Measurements from ENCODE around the gene LRP1B.

Gene LRP1B

GRCh38 chr2:140502951-140503630 lies 1627.7 kb downstream of the LRP1B start:
- Histone ChIP-seq H3K27ac (ENCODE audit: low read depth, low read length) (no peak overlapping the region), H3K4me3 (ENCODE audit: low read length) (no peak overlapping the region), H3K36me3 (ENCODE audit: insufficient read depth, low read length) (no peaks in the 10 kb centered on the region), H3K27me3 (ENCODE audit: insufficient read depth, low read length) (no peaks in the 10 kb centered on the region), H3K9me3 (ENCODE audit: insufficient read depth, low read depth, low read length) (no peaks in the 10 kb centered on the region), H3K4me1 (ENCODE audit: insufficient read depth, low read length) (no peaks in the 10 kb centered on the region), H3K9ac (ENCODE audit: low read depth, low read length) (no peak overlapping the region)
- WGBS: 96% methylated on average over 6 of the region's 6 CpGs

DNA sequence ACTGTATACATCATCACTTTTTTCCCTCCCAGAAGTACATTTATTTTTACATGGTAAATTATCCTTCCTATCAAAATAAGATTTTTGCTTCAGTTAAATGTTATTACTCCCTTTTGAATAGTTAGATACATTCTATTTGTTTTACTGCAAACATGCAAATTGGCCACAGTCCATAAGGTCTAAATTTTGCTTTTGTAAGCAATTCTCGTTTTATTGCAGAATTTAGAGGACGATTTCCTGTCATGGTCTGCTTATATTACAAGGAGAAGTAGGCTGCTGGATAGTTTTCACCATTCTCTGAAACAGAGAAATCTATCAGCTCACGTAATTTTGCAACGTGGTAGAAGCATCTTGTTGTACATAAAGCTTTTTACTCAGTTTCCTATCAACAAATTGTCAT lies 1632.5 kb downstream of the LRP1B start:
- Histone ChIP-seq H3K36me3 (ENCODE audit: insufficient read depth, low read length) (no peaks in the 10 kb centered on the region), H3K9me3 (ENCODE audit: insufficient read depth, low read depth, low read length) (no peaks in the 10 kb centered on the region), H3K9ac (ENCODE audit: low read depth, low read length) (no peak overlapping the region), H3K27me3 (ENCODE audit: insufficient read depth, low read length) (no peaks in the 10 kb centered on the region), H3K4me1 (ENCODE audit: insufficient read depth, low read length) (no peaks in the 10 kb centered on the region), H3K4me3 (ENCODE audit: low read length) (no peak overlapping the region), H3K27ac (ENCODE audit: low read depth, low read length) (no peak overlapping the region)
- 91% methylated on average over 2 of the region's 4 CpGs for WGBS

DNA sequence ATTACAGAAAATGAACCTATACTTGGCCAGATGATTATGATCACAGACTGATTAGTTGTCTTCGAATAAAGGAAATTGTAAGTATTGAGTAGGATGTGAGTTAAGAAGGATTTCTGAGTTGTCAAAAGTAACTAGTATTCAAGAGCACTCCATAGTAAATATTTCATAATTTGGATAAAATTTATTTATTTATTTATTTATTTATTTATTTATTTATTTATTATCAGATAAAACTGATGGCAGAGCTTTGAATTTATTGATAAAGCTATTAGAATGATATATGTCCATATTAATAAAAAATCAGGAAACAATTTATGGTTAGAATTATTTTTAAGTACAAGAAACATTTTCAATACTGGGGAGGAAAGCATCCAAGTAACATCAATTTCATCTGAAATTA lies 1634.1 kb downstream of the LRP1B start:
- Histone ChIP-seq H3K36me3 (ENCODE audit: insufficient read depth, low read length) (no peaks in the 10 kb centered on the region), H3K4me3 (ENCODE audit: low read length) (no peak overlapping the region), H3K4me1 (ENCODE audit: insufficient read depth, low read length) (no peaks in the 10 kb centered on the region), H3K9ac (ENCODE audit: low read depth, low read length) (no peak overlapping the region), H3K27me3 (ENCODE audit: insufficient read depth, low read length) (no peaks in the 10 kb centered on the region), H3K9me3 (ENCODE audit: insufficient read depth, low read depth, low read length) (no peaks in the 10 kb centered on the region), H3K27ac (ENCODE audit: low read depth, low read length) (no peak overlapping the region)
- WGBS: 92% methylated on average over 1 of the region's 1 CpG

GRCh38 chr2:140491876-140492275 lies 1638.9 kb downstream of the LRP1B start:
- Histone ChIP-seq H3K4me3 (ENCODE audit: low read length) (no peak overlapping the region), H3K36me3 (ENCODE audit: insufficient read depth, low read length) (no peaks in the 10 kb centered on the region), H3K9ac (ENCODE audit: low read depth, low read length) (no peak overlapping the region), H3K4me1 (ENCODE audit: insufficient read depth, low read length) (no peaks in the 10 kb centered on the region; the same call in 1 of the 2 replicates), H3K27ac (ENCODE audit: low read depth, low read length) (no peak overlapping the region), H3K27me3 (ENCODE audit: insufficient read depth, low read length) (no peaks in the 10 kb centered on the region), H3K9me3 (ENCODE audit: insufficient read depth, low read depth, low read length) (no peaks in the 10 kb centered on the region)
- WGBS: 87% methylated on average over 3 of the region's 3 CpGs

DNA sequence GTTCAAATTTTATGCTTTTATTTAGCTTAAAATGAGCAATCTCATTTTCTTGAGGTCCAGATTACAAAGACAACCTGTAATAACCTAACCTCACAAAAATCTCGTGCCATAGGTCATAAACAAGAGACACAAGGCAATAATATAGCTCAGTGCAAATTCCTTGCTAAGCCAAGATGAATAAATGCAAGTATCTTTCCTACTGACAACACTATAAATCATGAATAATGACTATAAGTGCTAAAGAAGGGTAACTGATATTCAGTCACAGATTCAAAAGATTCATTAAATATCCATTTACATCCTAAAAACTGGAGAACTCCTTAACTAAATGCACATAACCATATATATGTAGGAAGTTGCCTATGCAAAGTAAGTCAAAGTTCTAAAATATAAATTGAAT lies 1641.6 kb downstream of the LRP1B start:
- Histone ChIP-seq H3K36me3 (ENCODE audit: insufficient read depth, low read length) (no peaks in the 10 kb centered on the region), H3K4me3 (ENCODE audit: low read length) (no peak overlapping the region), H3K4me1 (ENCODE audit: insufficient read depth, low read length) (no peaks in the 10 kb centered on the region; the same call in 1 of the 2 replicates), H3K9ac (ENCODE audit: low read depth, low read length) (no peak overlapping the region), H3K9me3 (ENCODE audit: insufficient read depth, low read depth, low read length) (no peaks in the 10 kb centered on the region), H3K27me3 (ENCODE audit: insufficient read depth, low read length) (no peaks in the 10 kb centered on the region), H3K27ac (ENCODE audit: low read depth, low read length) (no peak overlapping the region)
- WGBS: 100% methylated on average over 1 of the region's 1 CpG

GRCh38 chr2:140481136-140481535 lies 1649.7 kb downstream of the LRP1B start:
- H3K4me1 ChIP-seq (ENCODE audit: insufficient read depth, low read length): no peaks in the 10 kb centered on the region
- no peaks in the 10 kb centered on the region for H3K27me3 ChIP-seq (ENCODE audit: insufficient read depth, low read length)
- no peak overlapping the region for H3K27ac ChIP-seq (ENCODE audit: low read depth, low read length)
- H3K4me3 ChIP-seq (ENCODE audit: low read length): no peak overlapping the region
- H3K36me3 ChIP-seq (ENCODE audit: insufficient read depth, low read length): no peaks in the 10 kb centered on the region
- 78% methylated on average over 1 of the region's 2 CpGs for WGBS
- no peak overlapping the region for H3K9ac ChIP-seq (ENCODE audit: low read depth, low read length)
- H3K9me3 ChIP-seq (ENCODE audit: insufficient read depth, low read depth, low read length): no peaks in the 10 kb centered on the region

GRCh38 chr2:140473851-140474250 lies 1657.0 kb downstream of the LRP1B start:
- no peak overlapping the region for H3K9ac ChIP-seq (ENCODE audit: low read depth, low read length)
- no peaks in the 10 kb centered on the region for H3K27me3 ChIP-seq (ENCODE audit: insufficient read depth, low read length)
- no CpG with 5 or more reads among the region's 1 CpG for WGBS
- H3K9me3 ChIP-seq (ENCODE audit: insufficient read depth, low read depth, low read length): no peaks in the 10 kb centered on the region
- no peaks in the 10 kb centered on the region for H3K36me3 ChIP-seq (ENCODE audit: insufficient read depth, low read length)
- no peak overlapping the region for H3K27ac ChIP-seq (ENCODE audit: low read depth, low read length)
- H3K4me3 ChIP-seq (ENCODE audit: low read length): no peak overlapping the region
- peaks cover 12% of the 10 kb centered on the region for H3K4me1 ChIP-seq (ENCODE audit: insufficient read depth, low read length)

DNA sequence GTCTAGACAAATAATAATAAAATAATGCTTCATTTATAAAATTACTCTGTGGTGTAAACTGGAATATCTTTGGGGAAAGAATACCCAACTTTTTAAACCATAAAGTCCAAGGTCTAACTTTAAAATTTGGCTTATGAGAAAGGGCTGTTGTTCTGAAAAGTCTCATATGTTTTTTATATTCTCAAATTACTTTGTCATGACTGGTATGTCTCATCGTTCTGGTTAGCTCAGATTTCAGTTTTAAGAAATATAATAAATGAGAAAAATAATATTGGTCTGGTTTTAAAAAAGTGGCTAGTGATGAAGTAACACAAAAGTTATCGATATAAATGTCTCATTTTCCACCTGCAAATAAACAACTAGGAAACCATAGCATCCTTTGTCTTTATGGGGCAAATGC lies 1658.1 kb downstream of the LRP1B start:
- no peaks in the 10 kb centered on the region for H3K9me3 ChIP-seq (ENCODE audit: insufficient read depth, low read depth, low read length)
- H3K27ac ChIP-seq (ENCODE audit: low read depth, low read length): no peak overlapping the region
- no CpG with 5 or more reads among the region's 2 CpGs for WGBS
- no peaks in the 10 kb centered on the region for H3K27me3 ChIP-seq (ENCODE audit: insufficient read depth, low read length)
- H3K4me1 ChIP-seq (ENCODE audit: insufficient read depth, low read length): peaks cover 12% of the 10 kb centered on the region
- H3K36me3 ChIP-seq (ENCODE audit: insufficient read depth, low read length): no peaks in the 10 kb centered on the region
- H3K4me3 ChIP-seq (ENCODE audit: low read length): no peak overlapping the region
- H3K9ac ChIP-seq (ENCODE audit: low read depth, low read length): no peak overlapping the region

- no peaks in the 10 kb centered on the region for H3K36me3 ChIP-seq (ENCODE audit: insufficient read depth, low read length)
- 100% methylated on average over 1 of the region's 2 CpGs for WGBS
- no peak overlapping the region for H3K9ac ChIP-seq (ENCODE audit: low read depth, low read length)
- H3K27ac ChIP-seq (ENCODE audit: low read depth, low read length): no peak overlapping the region
- no peak overlapping the region for H3K4me3 ChIP-seq (ENCODE audit: low read length)
- H3K27me3 ChIP-seq (ENCODE audit: insufficient read depth, low read length): no peaks in the 10 kb centered on the region
- H3K4me1 ChIP-seq (ENCODE audit: insufficient read depth, low read length): no peaks in the 10 kb centered on the region
- no peaks in the 10 kb centered on the region for H3K9me3 ChIP-seq (ENCODE audit: insufficient read depth, low read depth, low read length)
Measured at GRCh38 chr2:140465301-140465700, 1665.5 kb downstream of the LRP1B start.

- Histone ChIP-seq H3K36me3 (ENCODE audit: insufficient read depth, low read length) (no peaks in the 10 kb centered on the region), H3K9me3 (ENCODE audit: insufficient read depth, low read depth, low read length) (no peaks in the 10 kb centered on the region), H3K9ac (ENCODE audit: low read depth, low read length) (no peak overlapping the region), H3K27ac (ENCODE audit: low read depth, low read length) (no peak overlapping the region), H3K27me3 (ENCODE audit: insufficient read depth, low read length) (no peaks in the 10 kb centered on the region), H3K4me1 (ENCODE audit: insufficient read depth, low read length) (no peaks in the 10 kb centered on the region), H3K4me3 (ENCODE audit: low read length) (no peak overlapping the region)
- 93% methylated on average over 4 of the region's 4 CpGs for WGBS
Measured at GRCh38 chr2:140462990-140463389, 1667.8 kb downstream of the LRP1B start.

- 93% methylated on average over 3 of the region's 3 CpGs for WGBS
- Histone ChIP-seq H3K27ac (ENCODE audit: low read depth, low read length) (no peak overlapping the region), H3K27me3 (ENCODE audit: insufficient read depth, low read length) (no peaks in the 10 kb centered on the region), H3K9me3 (ENCODE audit: insufficient read depth, low read depth, low read length) (no peaks in the 10 kb centered on the region), H3K9ac (ENCODE audit: low read depth, low read length) (no peak overlapping the region), H3K4me3 (ENCODE audit: low read length) (no peak overlapping the region), H3K4me1 (ENCODE audit: insufficient read depth, low read length) (no peaks in the 10 kb centered on the region), H3K36me3 (ENCODE audit: insufficient read depth, low read length) (no peaks in the 10 kb centered on the region)
Measured at GRCh38 chr2:140457483-140457882, 1673.3 kb downstream of the LRP1B start.

DNA sequence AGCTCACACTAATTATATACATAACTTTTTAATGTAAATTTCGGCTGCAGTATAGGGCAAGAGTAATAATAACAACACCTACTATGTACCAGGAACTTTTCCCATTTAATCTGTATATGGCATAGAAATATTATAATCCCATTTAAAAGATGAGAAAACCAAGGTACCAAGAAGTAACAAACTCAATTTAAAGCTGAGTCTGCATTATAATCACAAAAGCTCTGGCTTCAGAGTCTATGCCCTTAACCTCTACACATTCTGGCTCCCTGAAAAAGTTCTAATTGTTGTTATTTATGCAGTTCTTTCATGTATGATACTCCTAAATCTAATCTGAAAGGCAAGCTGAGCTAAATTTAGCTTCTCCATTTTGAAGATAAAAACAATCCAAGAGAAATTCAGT lies 1675.5 kb downstream of the LRP1B start:
- no peaks in the 10 kb centered on the region for H3K27me3 ChIP-seq (ENCODE audit: insufficient read depth, low read length)
- no peak overlapping the region for H3K9ac ChIP-seq (ENCODE audit: low read depth, low read length)
- H3K4me3 ChIP-seq (ENCODE audit: low read length): no peak overlapping the region
- H3K36me3 ChIP-seq (ENCODE audit: insufficient read depth, low read length): no peaks in the 10 kb centered on the region
- no peaks in the 10 kb centered on the region for H3K9me3 ChIP-seq (ENCODE audit: insufficient read depth, low read depth, low read length)
- H3K27ac ChIP-seq (ENCODE audit: low read depth, low read length): no peak overlapping the region
- H3K4me1 ChIP-seq (ENCODE audit: insufficient read depth, low read length): no peaks in the 10 kb centered on the region
- WGBS: no CpG with 5 or more reads among the region's 1 CpG

All from HUES64 (cell line).